Measurements from ENCODE around the gene OR51A7. TPM values are rescaled to one million over a fixed set of nuclear protein-coding genes. Genes with fewer than 3 reads are reported as not detected.
"Not testable (repeated sequence)": the region's sequence is repeated elsewhere in the genome, so short reads cannot be mapped to it uniquely, and the experiment has no call there.

Gene OR51A7
- total RNA-seq, 2 donors from 2014 or later: not detected

GRCh38 chr11:4947505-4947904 lies 43.9 kb downstream of the OR51A7 start, which contains the start of gene OR51A4:
Gene OR51A4 (minus strand): TSS chr11:4947605. CDS start chr11:4947100, 505 bp downstream.
- Histone ChIP-seq H3K36me3 (no peaks in the 10 kb centered on the region), H3K27ac (no peak within 1 kb of the TSS), H3K9me3 (no peaks in the 10 kb centered on the region), H3K4me1 (replicated peaks) (no peaks in the 10 kb centered on the region), H3K4me3 (no peak within 1 kb of the TSS), H3K27me3 (replicated peaks; ENCODE audit: insufficient read depth) (no peaks in the 10 kb centered on the region)
- no peak for DNase-seq (ENCODE audit: low spot score)
- intact Hi-C loops (cut with DNase I): no loop called here
- TF ChIP-seq POLR2A (IDR thresholded peaks at IDR 0.05): no peak
- TF ChIP-seq POLR2AphosphoS5 (IDR thresholded peaks at IDR 0.05): no peak
- no peak for TF ChIP-seq CTCF (IDR thresholded peaks at IDR 0.05)

GRCh38 chr11:4955613-4956012 lies 52.0 kb downstream of the OR51A7 start, which contains the start of gene OR51A2:
Gene OR51A2 (minus strand): TSS chr11:4955713. CDS start chr11:4955713, 0 bp downstream.
- H3K27ac ChIP-seq; intact Hi-C loops (cut with DNase I); H3K27me3 ChIP-seq (replicated peaks; ENCODE audit: insufficient read depth); H3K36me3 ChIP-seq; H3K4me3 ChIP-seq; H3K4me1 ChIP-seq (replicated peaks); H3K9me3 ChIP-seq; DNase-seq (ENCODE audit: low spot score): not testable (repeated sequence)
- 67% methylated on average over 2 of the region's 2 CpGs for WGBS

- H3K4me1 ChIP-seq (replicated peaks): no peaks in the 10 kb centered on the region
- no peak for DNase-seq (ENCODE audit: low spot score)
- TF ChIP-seq POLR2AphosphoS5 (IDR thresholded peaks at IDR 0.05) (no peak), CTCF (IDR thresholded peaks at IDR 0.05) (no peak), POLR2A (IDR thresholded peaks at IDR 0.05) (no peak)
- no peak overlapping the region for H3K4me3 ChIP-seq
- no peaks in the 10 kb centered on the region for H3K27me3 ChIP-seq (replicated peaks; ENCODE audit: insufficient read depth)
- H3K9me3 ChIP-seq: no peaks in the 10 kb centered on the region
- WGBS: 73% methylated on average over 4 of the region's 4 CpGs
- no peaks in the 10 kb centered on the region for H3K36me3 ChIP-seq
- intact Hi-C loops (cut with DNase I): no loop called here
- no peak overlapping the region for H3K27ac ChIP-seq
Observed at GRCh38 chr11:4957396-4957795, 53.8 kb downstream of the OR51A7 start.

Other genes with a start within 250 kb of the OR51A7 start
- gene OR51E2, start 205.9 kb upstream of the OR51A7 start, total RNA-seq: 100 to 1,000 TPM in 1 of 2 donors, 10 to 100 TPM in 1; 10.6 to 100 TPM
- gene MMP26, start 199.0 kb upstream of the OR51A7 start, total RNA-seq: under 1 TPM in 1 of 2 donors, not detected in 1; 0.32 TPM
- not detected for gene OR51F1, start 133.8 kb upstream of the OR51A7 start, total RNA-seq
- gene OR52R1, start 99.4 kb upstream of the OR51A7 start, total RNA-seq: not detected
- not detected for gene OR51F2, start 82.5 kb upstream of the OR51A7 start, total RNA-seq
- not detected for gene OR51S1, start 54.6 kb upstream of the OR51A7 start, total RNA-seq
- gene OR51T1, start 21.9 kb upstream of the OR51A7 start, total RNA-seq: not detected
- gene OR51G2, start 15.6 kb downstream of the OR51A7 start, total RNA-seq: not detected
- gene OR51G1, start 20.6 kb downstream of the OR51A7 start, total RNA-seq: not detected
- gene OR51A4, start 43.8 kb downstream of the OR51A7 start, total RNA-seq: not detected
- gene OR51A2, start 51.9 kb downstream of the OR51A7 start, total RNA-seq: not detected
- gene OR51L1, start 91.1 kb downstream of the OR51A7 start, total RNA-seq: not detected
- gene OR52J3, start 142.7 kb downstream of the OR51A7 start, total RNA-seq: not detected
- not detected for gene OR52E2, start 155.8 kb downstream of the OR51A7 start, total RNA-seq
- gene OR52E1, start 165.8 kb downstream of the OR51A7 start, total RNA-seq: not detected
- gene OR52A5, start 234.6 kb downstream of the OR51A7 start, total RNA-seq: not detected

Measured in prostate gland (tissue), 2 donors.